ENCODE measurements around the gene RAB1B.

The RAB1B gene

DNA sequence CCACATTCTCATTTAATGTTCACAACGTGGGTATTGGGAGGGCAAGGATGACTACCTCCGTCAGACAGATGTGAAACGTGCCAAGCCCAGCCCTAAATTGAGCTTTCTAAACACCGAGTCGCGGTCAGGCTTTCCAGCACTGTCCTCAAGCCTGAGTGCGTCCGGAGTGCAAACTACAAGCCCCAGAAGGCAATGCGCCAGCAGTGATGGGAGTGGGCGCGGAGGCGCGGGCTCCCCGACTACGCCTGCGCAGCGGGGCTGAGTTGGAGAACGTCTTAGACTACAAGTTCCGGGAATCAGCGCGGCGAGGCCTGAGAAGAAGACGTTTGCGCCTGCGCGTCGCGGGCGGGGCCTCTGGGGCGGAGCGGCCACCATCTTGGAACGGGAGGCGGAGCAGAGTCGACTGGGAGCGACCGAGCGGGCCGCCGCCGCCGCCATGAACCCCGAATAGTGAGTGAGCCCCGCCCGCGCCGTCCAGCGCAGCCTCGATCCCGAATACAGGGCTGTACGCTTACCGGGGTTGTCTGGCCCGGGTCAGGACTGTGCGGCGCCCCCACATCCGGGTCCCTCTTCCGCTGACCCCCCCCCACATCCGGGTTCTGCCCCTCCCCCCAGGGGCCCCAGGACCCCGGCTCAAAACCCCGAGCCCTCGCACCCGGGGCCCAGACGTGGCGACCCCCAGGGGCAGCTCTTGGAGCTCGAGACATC, at the start of gene RAB1B:
TSS of gene RAB1B (plus strand) at position 396 of the 708 bp plus-strand sequence. CDS start at position 437, 41 bp downstream.
- DNase-seq (ENCODE audit: low spot score): peak; percentile 100

DNA sequence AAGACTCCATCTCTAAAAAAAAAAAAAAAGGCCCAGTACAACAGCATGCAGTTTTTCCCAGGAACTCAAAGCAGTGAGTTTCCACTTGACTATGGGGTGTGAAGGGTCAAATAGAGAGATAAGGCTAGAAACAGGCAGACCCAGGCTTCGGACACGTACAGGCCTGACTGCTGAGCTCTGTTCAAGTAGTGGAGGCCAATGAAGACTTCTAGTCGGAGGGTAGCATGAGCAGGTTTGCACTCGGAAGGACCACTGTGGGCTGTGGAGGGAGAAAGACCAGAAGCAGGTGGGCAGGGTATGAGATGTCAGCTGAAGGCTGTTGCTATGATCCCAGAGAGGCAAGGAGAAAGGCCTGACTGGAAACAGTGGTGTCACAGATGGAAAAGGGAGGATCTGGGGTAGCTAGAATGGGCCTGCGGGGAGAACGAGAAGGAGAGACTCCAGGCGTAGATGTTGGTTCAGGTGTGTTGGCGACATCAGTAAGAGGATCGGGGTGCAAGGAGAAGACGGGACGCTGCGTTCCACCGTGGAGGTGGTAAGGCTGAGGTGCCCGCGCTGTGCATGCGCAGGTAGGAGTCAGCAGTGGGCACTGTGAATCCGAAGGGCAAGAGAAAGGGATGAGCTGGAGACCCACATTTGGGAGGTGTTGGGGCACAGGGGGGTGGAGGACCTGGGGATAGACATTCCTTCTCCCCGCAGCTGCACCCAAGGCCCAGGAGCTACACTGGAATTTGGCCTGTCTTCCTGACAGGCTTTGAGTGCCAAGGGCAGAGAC, 49.4 kb upstream of the RAB1B start:
- DNase-seq (ENCODE audit: low spot score): no peak

DNA sequence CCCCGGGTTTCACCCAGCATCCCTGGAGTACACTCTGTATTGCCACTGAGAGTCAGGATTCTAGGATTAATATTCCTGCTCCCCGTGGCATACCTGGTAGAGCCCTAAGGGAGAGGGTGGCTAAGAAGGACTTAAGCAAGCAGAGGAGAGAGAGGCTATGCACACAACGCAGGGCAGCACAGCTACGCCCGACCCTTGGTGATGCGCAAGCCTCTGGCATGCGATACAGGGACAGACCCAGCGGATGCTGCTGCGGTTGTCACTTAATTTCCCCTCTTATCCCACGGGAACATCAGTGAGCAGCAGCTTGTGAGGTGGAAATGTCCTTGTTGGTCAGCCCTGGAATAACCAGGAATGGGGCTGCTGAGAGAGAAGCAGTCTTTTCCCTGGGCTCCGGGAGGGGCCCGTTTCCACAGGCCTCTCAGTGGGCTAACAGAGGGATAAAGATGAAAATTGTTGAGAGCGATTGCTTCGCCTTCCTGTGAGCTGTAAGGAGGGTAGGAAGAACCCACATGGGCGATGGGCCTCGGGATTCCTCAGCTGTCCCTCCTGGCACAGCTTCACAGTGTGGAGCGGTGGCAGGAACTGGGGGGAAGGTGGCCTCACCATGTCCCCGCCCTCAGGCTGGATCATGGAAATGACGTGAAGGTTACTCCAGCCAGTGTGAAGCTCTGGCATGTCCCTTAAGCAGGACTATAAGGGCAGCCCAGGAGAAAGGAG, 48.4 kb upstream of the RAB1B start:
- DNase-seq (ENCODE audit: low spot score): no peak

DNA sequence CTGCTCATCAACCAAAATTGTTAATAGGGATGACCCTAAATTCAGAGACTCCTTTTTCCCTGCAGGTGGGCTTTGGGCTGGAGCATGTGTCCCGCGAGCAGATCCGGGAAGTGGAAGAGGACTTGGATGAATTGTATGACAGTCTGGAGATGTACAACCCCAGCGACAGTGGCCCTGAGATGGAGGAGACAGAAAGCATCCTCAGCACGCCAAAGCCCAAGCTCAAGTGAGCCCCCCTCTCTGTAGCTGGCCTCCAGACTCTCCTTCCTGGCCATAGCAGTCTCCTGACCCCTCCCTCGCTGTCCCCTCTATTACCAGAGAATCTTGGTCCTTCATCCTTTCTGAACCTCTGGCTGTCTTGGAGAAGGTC, 47.9 kb upstream of the RAB1B start:
- DNase-seq (ENCODE audit: low spot score): no peak

DNA sequence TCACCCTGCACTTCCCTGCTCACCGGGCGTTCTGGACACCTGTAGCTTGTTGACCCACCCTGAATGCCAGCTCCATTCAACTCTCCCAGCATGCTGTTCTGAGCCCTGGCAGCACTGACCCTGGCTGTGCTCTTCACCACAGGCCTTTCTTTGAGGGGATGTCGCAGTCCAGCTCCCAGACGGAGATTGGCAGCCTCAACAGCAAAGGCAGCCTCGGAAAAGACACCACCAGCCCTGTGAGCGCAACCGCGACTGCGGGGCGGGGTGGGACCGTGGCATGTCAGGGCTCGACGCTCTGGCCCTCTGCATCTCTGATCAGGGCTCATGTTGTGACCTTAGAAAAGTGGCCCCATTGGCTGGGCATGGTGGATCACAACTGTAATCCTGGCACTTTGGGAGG, 47.4 kb upstream of the RAB1B start:
- DNase-seq (ENCODE audit: low spot score): no peak

DNA sequence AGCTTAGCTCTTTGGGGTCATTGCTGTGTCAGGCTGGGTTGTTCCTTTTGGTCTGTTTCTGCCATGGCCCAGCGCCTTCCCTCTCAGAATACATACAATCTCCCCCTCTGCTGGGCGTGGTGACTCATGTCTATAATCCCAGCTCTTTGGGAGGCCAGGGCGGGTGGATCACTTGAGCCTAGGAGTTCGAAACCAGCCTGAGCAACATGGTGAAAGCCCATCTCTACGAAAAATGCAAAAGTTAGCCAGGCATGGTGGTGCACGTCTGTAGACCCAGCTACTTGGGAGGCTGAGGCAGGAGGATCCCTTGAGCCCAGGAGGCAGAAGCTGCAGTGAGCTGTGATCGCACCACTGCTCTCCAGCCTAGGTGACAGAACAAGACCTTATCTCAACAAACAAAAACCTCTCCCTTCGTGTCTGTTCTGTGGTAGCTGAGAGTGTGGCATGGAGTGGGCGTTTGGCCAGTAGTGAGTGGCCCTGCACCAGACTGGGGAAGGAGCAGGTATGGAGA, 46.7 kb upstream of the RAB1B start:
- peak; percentile 23 for DNase-seq (ENCODE audit: low spot score)

DNA sequence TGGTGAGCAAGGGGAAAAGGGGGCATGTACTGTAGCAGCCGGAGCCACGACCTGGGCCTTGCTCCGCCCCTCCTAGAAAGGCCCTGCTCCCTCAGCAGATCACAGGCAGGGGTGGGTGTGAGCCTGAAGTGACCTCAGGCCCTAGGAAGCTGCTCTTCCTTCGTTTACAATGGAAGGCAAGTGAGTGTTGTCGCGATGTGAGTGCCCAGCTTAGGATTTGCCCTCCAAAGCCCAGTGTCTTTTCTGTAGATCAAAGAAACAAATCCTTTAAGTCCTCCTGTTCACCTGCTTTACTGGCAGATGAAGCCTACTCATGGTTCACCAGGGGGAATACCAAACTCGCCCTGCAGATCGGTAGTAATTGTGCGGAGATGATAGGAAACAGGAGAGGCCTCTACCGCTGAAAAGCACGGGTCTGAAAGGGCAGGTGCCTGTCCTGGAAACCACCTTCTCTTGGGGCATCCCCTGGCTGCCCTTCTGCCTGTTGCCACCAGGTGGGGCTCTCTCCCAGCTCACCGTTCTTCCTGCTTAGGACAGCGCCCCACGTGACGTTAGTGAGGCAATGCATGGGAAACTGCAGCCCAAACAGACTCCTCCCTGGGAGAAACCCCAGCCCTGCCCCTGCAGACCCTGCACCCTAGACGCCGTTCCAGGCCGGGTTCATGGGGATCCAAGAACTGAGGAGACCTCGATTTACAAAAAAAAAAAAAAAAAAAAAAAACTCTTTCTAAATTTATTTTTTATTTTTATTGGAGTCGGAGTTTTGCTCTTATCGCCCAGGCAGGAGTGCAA, 45.9 kb upstream of the RAB1B start:
- DNase-seq (ENCODE audit: low spot score): peak; percentile 97

DNA sequence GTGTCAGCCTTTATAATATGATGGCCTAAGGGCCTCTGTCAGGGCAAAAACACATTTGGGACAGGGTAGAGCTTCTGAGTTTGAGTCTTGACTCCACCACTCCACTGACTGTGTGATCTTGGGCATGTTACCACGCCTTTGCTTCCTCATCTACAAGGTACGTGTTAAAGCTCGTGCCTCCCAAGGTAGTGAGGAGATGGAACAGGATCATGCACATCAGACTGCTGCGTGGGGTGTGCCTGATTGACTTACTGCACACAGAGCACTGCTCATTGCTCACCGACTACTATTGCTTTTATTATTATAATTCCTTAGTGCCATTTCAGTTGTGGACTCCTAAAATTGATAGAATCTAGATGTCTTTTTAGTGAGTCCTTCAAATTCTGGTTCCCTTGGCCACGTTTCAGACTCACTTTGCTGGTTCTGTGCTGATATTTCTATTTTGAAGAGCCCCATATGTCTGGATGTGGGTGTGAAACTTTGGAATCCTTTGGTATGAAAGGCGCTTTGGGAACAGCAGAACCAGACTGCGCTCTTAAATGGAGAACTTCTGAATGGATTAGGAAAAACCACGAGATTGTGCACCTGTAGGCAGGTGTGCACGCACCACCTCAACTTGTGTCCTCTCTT, 44.1 kb upstream of the RAB1B start:
- no peak for DNase-seq (ENCODE audit: low spot score)

DNA sequence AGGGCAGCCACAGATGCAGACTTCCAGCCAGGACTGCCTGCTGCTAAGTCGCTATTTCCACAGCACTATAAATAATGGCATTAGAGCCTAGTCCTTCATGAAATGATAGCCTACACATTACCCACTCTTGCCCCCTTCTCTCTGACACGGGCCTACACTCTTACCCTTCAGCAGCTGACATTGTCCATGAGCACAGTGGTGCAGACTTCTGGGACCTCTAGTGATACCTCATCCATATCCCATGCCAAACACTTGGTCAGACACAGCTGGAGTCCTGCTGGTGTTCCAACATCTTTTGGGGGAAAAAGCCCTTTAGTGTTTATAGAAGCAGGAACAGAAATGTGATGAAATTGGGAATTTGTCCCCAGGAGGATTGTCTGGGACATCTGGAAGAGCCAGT, 43.4 kb upstream of the RAB1B start:
- no peak for DNase-seq (ENCODE audit: low spot score)

DNA sequence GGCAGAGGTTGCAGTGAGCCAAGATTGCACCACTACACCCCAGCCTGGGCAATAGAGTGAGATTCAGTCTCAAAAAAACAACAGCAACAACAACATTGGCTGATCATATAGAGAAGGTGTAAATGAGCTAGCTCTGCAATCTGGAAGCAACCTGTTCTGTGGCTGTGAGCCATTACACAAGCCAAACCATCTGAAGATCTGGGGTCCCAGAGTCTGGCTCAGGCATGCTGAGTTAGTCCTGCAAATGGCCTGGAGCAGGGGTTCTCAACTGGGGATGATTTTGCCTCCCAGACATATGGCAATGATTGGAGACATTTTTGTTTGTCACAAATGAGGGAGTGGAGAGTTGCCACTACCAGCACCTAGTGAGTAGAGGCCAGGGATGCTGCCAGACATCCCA, 42.3 kb upstream of the RAB1B start:
- no peak for DNase-seq (ENCODE audit: low spot score)

DNA sequence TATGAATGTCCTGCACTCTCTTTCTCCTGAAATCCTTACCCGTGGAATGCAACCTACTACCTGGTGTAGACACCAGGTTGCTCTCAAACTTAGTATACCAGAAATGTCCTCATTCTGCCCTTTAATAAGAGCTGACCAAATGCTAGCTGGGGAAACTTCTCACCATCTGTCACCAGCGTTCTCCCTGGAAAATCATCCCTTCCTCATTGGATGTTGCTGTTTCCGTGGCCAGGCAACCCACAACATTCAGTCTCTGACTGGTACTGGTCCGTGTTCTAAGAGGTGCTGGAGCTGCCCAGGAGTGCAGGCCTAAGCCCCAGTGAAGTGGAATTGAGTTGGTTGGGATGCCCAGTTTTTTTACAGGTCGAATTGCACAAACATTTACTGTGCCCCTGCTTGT, 40.7 kb upstream of the RAB1B start:
- no peak for DNase-seq (ENCODE audit: low spot score)

DNA sequence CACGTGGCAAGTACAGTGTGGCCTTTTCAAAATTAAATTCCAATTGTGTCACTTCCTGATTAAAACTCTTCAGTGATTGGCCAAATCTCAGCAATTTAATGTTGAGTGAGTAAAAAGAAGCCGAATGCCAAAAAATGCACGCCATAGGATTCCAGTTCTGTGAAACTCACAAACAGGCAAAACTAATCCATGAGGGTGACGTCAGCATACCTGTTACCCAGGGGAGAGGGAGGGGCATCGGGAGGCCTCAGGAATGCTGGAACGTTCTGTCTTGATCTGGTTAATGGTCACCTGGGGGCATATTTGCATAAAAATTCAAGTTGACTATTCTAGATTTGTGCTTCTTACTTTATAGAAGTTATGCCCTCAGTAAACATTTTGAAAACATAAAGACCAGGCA, 39.9 kb upstream of the RAB1B start:
- no peak for DNase-seq (ENCODE audit: low spot score)

DNA sequence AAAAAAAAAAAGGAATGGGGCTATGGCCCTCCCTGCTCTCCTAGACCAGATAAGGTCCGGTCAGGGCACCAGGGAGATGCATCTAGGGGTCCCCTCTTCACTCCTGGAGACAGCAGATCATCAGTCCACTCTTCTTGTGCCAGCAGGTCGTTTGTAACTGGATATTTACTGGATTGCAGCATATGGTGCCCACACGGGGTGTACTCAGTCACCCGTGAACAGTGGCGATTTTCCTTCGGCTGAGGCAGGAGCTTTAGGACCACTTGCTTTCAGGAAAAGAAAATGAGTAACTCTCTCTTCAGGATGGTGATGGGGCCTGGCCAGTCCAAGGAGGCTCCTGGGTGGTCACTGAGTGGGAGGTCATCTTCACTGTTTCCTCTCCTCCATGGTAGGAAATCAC, 38.3 kb upstream of the RAB1B start:
- no peak for DNase-seq (ENCODE audit: low spot score)

DNA sequence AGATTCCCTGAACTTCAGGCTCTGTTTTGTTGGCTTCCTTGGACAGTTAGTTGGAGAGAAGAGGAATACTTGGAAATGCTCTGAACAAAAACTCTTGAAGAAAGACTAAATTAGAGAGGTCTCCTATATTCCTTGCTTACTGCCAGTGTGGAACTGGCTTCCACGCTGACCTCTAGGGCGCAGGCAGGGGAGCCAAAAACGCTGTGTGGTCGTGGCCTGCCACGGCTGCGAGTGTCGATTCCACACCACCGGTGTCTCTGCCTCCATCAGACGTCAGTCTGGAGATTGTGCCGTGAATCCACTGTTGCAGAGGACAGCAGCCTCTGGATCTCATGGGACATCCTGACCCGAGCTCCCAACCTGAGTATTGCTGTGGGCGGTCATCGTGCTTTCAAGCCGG, 37.5 kb upstream of the RAB1B start:
- no peak for DNase-seq (ENCODE audit: low spot score)

DNA sequence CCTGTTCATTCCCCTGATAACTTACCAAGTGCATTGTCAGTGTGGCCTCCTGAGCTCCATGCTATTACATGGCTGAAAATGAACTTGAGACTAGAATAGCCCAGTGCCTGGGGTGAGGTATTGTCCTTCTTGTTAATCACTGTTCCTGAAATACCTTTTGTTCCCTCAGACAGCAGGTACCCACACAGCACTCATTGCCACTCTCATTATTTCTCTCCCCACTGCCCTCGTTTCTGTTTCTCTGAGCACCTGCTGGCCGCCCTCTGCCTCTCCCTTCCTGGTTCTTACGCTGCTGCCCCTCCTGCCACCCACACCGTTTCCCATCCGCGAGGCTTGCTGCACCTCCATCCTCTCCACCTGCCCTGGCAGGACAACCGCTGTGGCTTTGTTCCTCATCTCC, 36.9 kb upstream of the RAB1B start:
- DNase-seq (ENCODE audit: low spot score): no peak

DNA sequence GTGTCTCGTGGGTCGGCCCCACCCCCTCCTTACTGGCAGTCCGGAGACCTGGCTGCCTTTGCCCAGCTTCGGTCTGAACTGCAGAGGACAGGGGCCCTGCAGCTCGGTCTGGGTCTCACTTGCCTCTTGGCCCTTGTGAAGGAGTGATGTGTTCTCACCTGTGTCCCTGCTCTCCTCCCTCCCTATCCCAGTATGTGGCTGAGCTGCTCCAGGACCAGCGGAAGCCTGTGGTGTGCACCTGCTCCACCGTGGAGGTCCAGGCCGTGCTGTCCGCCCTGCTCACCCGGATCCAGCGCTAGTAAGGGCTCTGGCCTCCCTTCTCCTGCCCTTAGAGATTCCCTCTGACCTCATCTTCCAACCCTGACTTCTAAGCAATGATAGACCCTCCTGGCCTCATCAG, 35.7 kb upstream of the RAB1B start:
- DNase-seq (ENCODE audit: low spot score): no peak

DNA sequence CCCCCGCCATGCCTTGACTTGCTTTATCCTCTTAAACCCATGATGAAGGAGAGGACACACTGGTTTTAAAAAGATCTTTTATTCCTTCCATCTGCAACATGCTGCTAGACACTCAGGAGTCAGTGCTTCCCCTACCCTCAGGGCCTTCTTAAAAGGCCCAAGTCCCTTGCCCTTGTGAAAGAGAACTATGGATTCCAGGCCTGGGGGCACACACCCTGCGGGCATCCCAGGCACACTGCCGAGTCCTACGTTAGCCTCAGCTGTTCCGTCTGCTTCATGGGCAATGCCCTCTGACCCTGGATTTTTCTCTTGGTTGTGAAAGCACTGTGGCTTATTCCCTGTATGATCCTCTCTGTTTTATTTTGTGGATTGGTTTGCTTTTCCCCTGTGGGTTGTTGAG, 35.1 kb upstream of the RAB1B start:
- no peak for DNase-seq (ENCODE audit: low spot score)

DNA sequence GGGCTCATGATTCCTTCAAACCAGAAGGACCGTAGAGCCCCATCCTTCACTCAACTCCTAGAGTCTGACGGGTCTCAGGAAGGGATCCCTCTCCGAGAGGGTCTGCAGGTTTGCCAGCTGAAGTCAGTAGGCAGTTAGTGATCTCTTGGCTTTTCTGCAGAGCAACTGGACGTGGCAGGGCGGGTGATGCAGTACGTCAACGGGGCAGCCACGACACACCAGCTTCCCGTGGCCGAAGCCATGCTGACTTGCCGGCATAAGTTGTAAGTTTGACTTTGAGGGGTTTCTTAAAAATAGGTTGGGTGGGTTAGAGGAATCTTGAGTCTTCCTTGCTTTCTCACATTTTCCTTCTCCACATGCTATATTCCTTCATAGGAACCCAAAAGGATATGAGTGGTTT, 33.3 kb upstream of the RAB1B start:
- no peak for DNase-seq (ENCODE audit: low spot score)

DNA sequence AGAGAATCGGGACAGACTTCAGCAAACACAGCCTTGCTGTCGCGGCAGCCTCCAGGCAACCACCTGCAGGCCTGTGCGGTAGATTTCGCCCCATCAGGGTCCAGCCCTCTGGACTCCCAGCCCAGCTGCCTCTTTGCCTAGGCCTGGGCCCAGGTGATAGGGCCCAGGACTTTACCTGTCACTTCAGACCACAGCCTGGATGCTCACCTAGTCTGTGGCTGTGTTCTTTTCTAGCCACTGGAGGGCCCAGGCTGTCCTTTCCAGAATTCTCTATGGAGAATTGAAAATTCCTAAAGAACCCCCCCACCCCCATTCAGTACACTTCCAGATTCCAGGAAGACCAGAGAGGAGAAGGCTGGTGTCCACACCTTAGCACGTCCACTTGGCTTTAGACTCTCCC, 30.6 kb upstream of the RAB1B start:
- DNase-seq (ENCODE audit: low spot score): no peak

DNA sequence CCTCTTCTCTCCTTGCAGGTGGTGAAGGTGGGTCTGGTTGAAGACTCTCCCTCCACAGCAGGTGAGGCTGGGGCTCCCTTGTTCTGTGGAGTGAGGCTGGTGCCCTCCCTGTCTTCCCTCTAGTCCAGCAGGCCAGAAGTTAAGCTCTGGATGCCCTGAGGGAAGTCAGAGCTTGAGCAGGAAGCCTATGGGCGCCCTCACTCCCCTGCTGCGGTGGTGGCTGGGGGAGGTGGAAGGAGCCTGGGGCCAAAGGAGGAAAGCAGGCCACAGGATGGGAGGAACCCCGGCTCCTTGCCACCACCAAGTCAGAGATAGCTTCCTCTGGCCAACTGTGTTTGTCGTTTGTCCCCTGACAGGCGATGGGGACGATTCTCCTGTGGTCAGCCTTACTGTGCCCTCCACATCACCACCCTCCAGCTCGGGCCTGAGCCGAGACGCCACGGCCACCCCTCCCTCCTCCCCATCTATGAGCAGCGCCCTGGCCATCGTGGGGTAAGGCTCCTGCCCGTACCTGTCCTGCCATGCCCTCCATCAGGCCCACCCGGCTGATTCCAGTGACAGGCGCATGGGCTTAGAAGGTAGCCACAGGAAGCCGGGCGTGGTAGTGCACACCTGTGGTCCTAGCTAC, 29.5 kb upstream of the RAB1B start:
- DNase-seq (ENCODE audit: low spot score): no peak

DNA sequence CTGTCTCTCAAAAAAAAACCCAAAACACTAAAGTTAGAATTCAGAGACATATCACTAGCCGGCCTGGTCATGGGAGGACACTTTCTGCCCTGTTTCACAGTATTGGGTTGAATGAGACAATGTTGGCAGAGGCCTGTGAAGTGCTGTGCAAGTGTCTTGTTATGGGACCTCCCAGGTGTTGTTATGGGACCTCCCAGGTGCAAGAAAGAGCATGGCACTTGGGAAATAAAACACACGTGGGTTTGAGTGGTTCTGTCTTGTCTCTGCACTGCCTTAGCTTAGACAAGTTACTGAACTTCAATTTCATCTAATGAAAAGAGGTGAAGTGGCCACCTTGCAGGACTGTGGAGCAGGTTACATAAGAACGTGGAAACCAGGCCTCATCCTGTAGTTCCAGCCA, 28.9 kb upstream of the RAB1B start:
- DNase-seq (ENCODE audit: low spot score): no peak

Data from NAMALWA (cell line).